CD14-positive monocyte (primary cell): ENCODE results near the gene KLK12. TPM values are rescaled to one million over a fixed set of nuclear protein-coding genes. Genes with fewer than 3 reads are reported as not detected.

Experiments used
- DNase-seq, 3 donors: peaks; one replicate each; pipeline ENCODE4 v3.0.0-alpha.2; 2011 to 2022
- H2AFZ ChIP-seq: 2 replicates; pipeline ENCODE4 v1.6.0; 2012; ENCODE audit warnings: mild to moderate bottlenecking, low read depth, low read length, inconsistent platforms; ENCODE audit not compliant: insufficient read depth, poor library complexity, severe bottlenecking
- H3K27ac ChIP-seq, 2 donors: 1 replicate in 1 of 2; 2 replicates in 1 of 2; pipeline ENCODE4 v1.5.1; 2012 to 2013; ENCODE audit warnings: low read length in 2 of 2, control low read depth in 1 of 2, inconsistent platforms in 1 of 2, low read depth in 1 of 2, mild to moderate bottlenecking in 1 of 2
- H3K27me3 ChIP-seq, 2 donors: one replicate each; pipeline versions ENCODE4 v1.6.0 to v1.6.1; 2011 to 2013; ENCODE audit warnings: low read length in 2 of 2; ENCODE audit not compliant: control insufficient read depth in 2 of 2, insufficient read depth in 2 of 2
- H3K36me3 ChIP-seq, 2 donors: replicated peaks in 1 of 2; 1 replicate in 1 of 2; 2 replicates in 1 of 2; pipeline versions ENCODE4 v1.5.1 to v1.6.1; 2012 to 2013; ENCODE audit warnings: low read length in 2 of 2, control low read depth in 1 of 2, inconsistent platforms in 1 of 2, mild to moderate bottlenecking in 1 of 2; ENCODE audit not compliant: insufficient read depth in 2 of 2, control insufficient read depth in 1 of 2
- H3K4me1 ChIP-seq, 2 donors: 1 replicate in 1 of 2; 2 replicates in 1 of 2; pipeline versions ENCODE4 v1.5.1 to v1.6.1; 2012 to 2013; ENCODE audit warnings: low read length in 2 of 2, control low read depth in 1 of 2, inconsistent platforms in 1 of 2, mild to moderate bottlenecking in 1 of 2, moderate library complexity in 1 of 2; ENCODE audit not compliant: insufficient read depth in 2 of 2, control insufficient read depth in 1 of 2
- H3K4me2 ChIP-seq: replicated peaks from 2 replicates; pipeline ENCODE3; 2012; ENCODE audit warnings: low read length, moderate library complexity, mild to moderate bottlenecking; ENCODE audit not compliant: poor library complexity, severe bottlenecking; ENCODE audit errors: extremely low read depth
- H3K4me3 ChIP-seq, 3 experiments: fragments of 200-600 bp in 1 of 3; sonication (generic) in 1 of 3; replicated peaks in 1 of 3; 1 replicate in 2 of 3; 2 replicates in 1 of 3; pipeline ENCODE4 v1.5.1; 2011 to 2013; ENCODE audit warnings: low read length in 3 of 3, mild to moderate bottlenecking in 3 of 3, control low read depth in 2 of 3, low read depth in 2 of 3, inconsistent platforms in 1 of 3, moderate library complexity in 1 of 3
- H3K79me2 ChIP-seq: 2 replicates; pipeline ENCODE4 v1.6.0; 2012; ENCODE audit warnings: mild to moderate bottlenecking, control low read depth, inconsistent platforms, low read length, moderate library complexity; ENCODE audit not compliant: insufficient read depth
- H3K9ac ChIP-seq: 2 replicates; pipeline ENCODE4 v1.6.0; 2017; ENCODE audit warnings: low read length, mild to moderate bottlenecking; ENCODE audit not compliant: insufficient read depth, poor library complexity, severe bottlenecking
- H3K9me3 ChIP-seq, 2 donors: replicated peaks in 1 of 2; 1 replicate in 1 of 2; 2 replicates in 1 of 2; pipeline versions ENCODE4 v1.5.1 to v1.6.1; 2012 to 2013; ENCODE audit warnings: low read length in 2 of 2, control low read depth in 1 of 2; ENCODE audit not compliant: control insufficient read depth in 1 of 2, insufficient read depth in 1 of 2
- H4K20me1 ChIP-seq: 2 replicates; pipeline ENCODE4 v1.6.0; 2012; ENCODE audit warnings: mild to moderate bottlenecking, low read length, control low read depth, moderate library complexity; ENCODE audit not compliant: insufficient read depth
- H3K27ac Mint-ChIP-seq, 7 donors: one replicate each; pipeline ENCODE4 v1.8.0; 2020; ENCODE audit warnings: mild to moderate bottlenecking in 7 of 7, mixed read lengths in 7 of 7, moderate library complexity in 6 of 7, inconsistent platforms in 2 of 7
- H3K27me3 Mint-ChIP-seq, 3 donors: one replicate each; pipeline ENCODE4 v1.8.0; 2021 to 2022; ENCODE audit warnings: low read depth in 3 of 3, mild to moderate bottlenecking in 3 of 3, mixed read lengths in 3 of 3, moderate library complexity in 3 of 3, inconsistent platforms in 1 of 3
- H3K36me3 Mint-ChIP-seq, 2 donors: one replicate each; pipeline ENCODE4 v1.8.0; 2020; ENCODE audit warnings: mixed read lengths in 2 of 2, inconsistent platforms in 1 of 2, mild to moderate bottlenecking in 1 of 2
- H3K4me1 Mint-ChIP-seq: one replicate; pipeline ENCODE4 v1.8.0; 2020; ENCODE audit warnings: mild to moderate bottlenecking, mixed read lengths
- H3K4me3 Mint-ChIP-seq, 2 donors: one replicate each; pipeline ENCODE4 v1.8.0; 2020; ENCODE audit warnings: mild to moderate bottlenecking in 2 of 2, mixed read lengths in 2 of 2, moderate library complexity in 1 of 2
- H3K9me3 Mint-ChIP-seq, 7 donors: one replicate each; pipeline ENCODE4 v1.8.0; 2020 to 2022; ENCODE audit warnings: mixed read lengths in 7 of 7, mild to moderate bottlenecking in 6 of 7, moderate library complexity in 6 of 7, inconsistent platforms in 2 of 7
- WGBS: methylation state at CpG from one replicate; pipeline ENCODE4 v1.1.5; 2013; ENCODE audit warnings: missing lambda C conversion rate; ENCODE audit not compliant: insufficient coverage; 5-methylcytosine and 5-hydroxymethylcytosine counted together
- intact Hi-C, 2 donors: fragments of 100-400 bp; cut with micrococcal nuclease; formaldehyde crosslinking; loops; one replicate each; pipeline versions ENCODE4 v1.15.0 to v1.15.1; 2023
- polyA plus RNA-seq, 3 donors: library from polyadenylated mRNA; depleted of rRNA in 1 of 3; unstranded in 2 of 3; stranded (reverse) in 1 of 3; fragments of 300-500 nt in 2 of 3; fragments of >200 nt in 1 of 3; fragmentation: Illumina TruSeq in 2 of 3; gene quantifications; 1 replicate in 2 of 3; 2 replicates in 1 of 3; pipeline ENCODE4 v1.2.3, GENCODE V29; 2012 to 2021
- TF ChIP-seq, protein P1 (sequence below): fragments of 200-600 bp; IDR thresholded peaks from one replicate; pipeline ENCODE4 v1.8.0; 2022; ENCODE audit warnings: antibody characterized with exemption, mild to moderate bottlenecking

The KLK12 gene
- polyA plus RNA-seq, 3 donors = not detected

- Histone ChIP-seq H3K9ac (no peak overlapping the region), H3K9me3 (peaks cover 5% of the 10 kb centered on the region in 2 donors), H3K79me2 (no peaks in the 10 kb centered on the region), H4K20me1 (no peaks in the 10 kb centered on the region), H3K36me3 (no peaks in the 10 kb centered on the region), H3K4me2 (no peak overlapping the region), H3K4me1 (no peaks in the 10 kb centered on the region), H3K27ac (no peak overlapping the region), H3K4me3 (no peak overlapping the region), H2AFZ (no peak overlapping the region), H3K27me3 (peaks cover 0 to 5% of the 10 kb centered on the region in 2 donors)
- Mint-ChIP-seq H3K4me1 (peaks cover 4% of the 10 kb centered on the region), H3K36me3 (no peaks in the 10 kb centered on the region), H3K4me3 (peak overlapping the region in 1 of 2 donors; percentile 51), H3K27ac (no peak overlapping the region), H3K9me3 (peaks cover 4 to 13% (median 9%) of the 10 kb centered on the region in 7 donors), H3K27me3 (peaks cover 17 to 51% (median 30%) of the 10 kb centered on the region in 3 donors)
- no peak for DNase-seq
- TF ChIP-seq, protein P1, sequence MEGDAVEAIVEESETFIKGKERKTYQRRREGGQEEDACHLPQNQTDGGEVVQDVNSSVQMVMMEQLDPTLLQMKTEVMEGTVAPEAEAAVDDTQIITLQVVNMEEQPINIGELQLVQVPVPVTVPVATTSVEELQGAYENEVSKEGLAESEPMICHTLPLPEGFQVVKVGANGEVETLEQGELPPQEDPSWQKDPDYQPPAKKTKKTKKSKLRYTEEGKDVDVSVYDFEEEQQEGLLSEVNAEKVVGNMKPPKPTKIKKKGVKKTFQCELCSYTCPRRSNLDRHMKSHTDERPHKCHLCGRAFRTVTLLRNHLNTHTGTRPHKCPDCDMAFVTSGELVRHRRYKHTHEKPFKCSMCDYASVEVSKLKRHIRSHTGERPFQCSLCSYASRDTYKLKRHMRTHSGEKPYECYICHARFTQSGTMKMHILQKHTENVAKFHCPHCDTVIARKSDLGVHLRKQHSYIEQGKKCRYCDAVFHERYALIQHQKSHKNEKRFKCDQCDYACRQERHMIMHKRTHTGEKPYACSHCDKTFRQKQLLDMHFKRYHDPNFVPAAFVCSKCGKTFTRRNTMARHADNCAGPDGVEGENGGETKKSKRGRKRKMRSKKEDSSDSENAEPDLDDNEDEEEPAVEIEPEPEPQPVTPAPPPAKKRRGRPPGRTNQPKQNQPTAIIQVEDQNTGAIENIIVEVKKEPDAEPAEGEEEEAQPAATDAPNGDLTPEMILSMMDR = no peak
- intact Hi-C loops = no loop called here
- WGBS = 70% methylated on average over 7 of the region's 12 CpGs
Measured at GRCh38 chr19:51002089-51002532, 32.7 kb downstream of the KLK12 start.

DNA sequence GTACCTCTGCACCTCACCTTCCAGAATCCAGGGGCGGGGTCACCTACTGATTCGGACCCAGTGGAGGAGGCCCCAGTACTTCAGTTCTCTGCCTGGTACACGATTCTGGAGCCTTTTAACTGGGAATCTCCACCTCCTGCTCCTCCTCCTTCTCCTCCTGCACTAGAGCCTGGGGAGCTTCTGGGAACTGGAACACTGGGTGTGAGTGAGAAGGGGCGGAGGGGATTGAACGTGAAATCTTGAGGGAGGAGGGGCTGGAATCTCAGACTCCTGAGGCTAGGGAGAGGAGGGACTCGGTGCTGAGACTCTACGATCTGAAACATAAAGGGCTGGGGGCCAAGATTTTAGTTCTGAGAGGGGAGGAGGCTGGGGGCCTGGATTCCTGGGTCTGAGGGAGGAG is 33.3 kb downstream of the KLK12 start, which contains the start of gene KLK8:
Gene KLK8 (minus strand): TSS at position 90 of the 400 bp plus-strand sequence. CDS start 437 bp downstream, outside the sequence.
- no peaks in the 10 kb centered on the region for H3K79me2 ChIP-seq
- Mint-ChIP-seq H3K36me3 (no peaks in the 10 kb centered on the region), H3K4me3 (peak within 1 kb of the TSS in 1 of 2 donors; percentile 51), H3K27me3 (peaks cover 17 to 48% (median 33%) of the 10 kb centered on the region in 3 donors), H3K9me3 (peaks cover 4 to 13% (median 9%) of the 10 kb centered on the region in 7 donors), H3K4me1 (peaks cover 4% of the 10 kb centered on the region), H3K27ac (peak within 1 kb of the TSS in 1 of 7 donors; percentile 74)
- no peaks in the 10 kb centered on the region for H4K20me1 ChIP-seq
- H3K36me3 ChIP-seq = no peaks in the 10 kb centered on the region
- TF ChIP-seq, protein P1 = no peak
- DNase-seq = no peak
- no peak within 1 kb of the TSS for H3K27ac ChIP-seq
- WGBS = 33% methylated on average over 1 of the region's 7 CpGs
- no peak within 1 kb of the TSS for H3K9ac ChIP-seq
- no peaks in the 10 kb centered on the region for H3K4me1 ChIP-seq
- H3K4me3 ChIP-seq = no peak within 1 kb of the TSS
- H3K4me2 ChIP-seq = no peak within 1 kb of the TSS
- no peak within 1 kb of the TSS for H2AFZ ChIP-seq
- peaks cover 5% of the 10 kb centered on the region in 2 donors for H3K9me3 ChIP-seq
- H3K27me3 ChIP-seq = peaks cover 0 to 5% of the 10 kb centered on the region in 2 donors
- intact Hi-C loops = no loop called here
